Measurements from ENCODE around the gene TMEM179. TPM values are rescaled to one million over a fixed set of nuclear protein-coding genes. Genes with fewer than 3 reads are reported as not detected.
A peak's percentile ranks its signal among the peaks of the same experiment; 100 is the strongest.
"Not testable (repeated sequence)": the region's sequence is repeated elsewhere in the genome, so short reads cannot be mapped to it uniquely, and the experiment has no call there.

TMEM179 gene
- 1 to 10 TPM in 2 of 12 donors, under 1 TPM in 8, not detected in 2; 0.53 to 1.8 (median 0.70) TPM for polyA plus RNA-seq (ENCODE audit: insufficient read length in 12 of 12)
- long read RNA-seq, donor 1, partial matches to known transcripts = 0 of 4 reads
- long read RNA-seq, donor 1, other reads (novel, unspliced or antisense) = 0 of 4 reads
- long read RNA-seq, donor 2 = 0 reads
- long read RNA-seq, donor 3, partial matches to known transcripts = 0 of 1 reads
- long read RNA-seq, donor 3, other reads (novel, unspliced or antisense) = 0 of 1 reads
- long read RNA-seq, donor 4, partial matches to known transcripts = 0 of 1 reads
- long read RNA-seq, donor 4, other reads (novel, unspliced or antisense) = 0 of 1 reads
- long read RNA-seq, donor 5, partial matches to known transcripts = 15 of 16 reads
- long read RNA-seq, donor 5, other reads (novel, unspliced or antisense) = 0 of 16 reads
- long read RNA-seq, donor 6 = 0 reads
- long read RNA-seq, donor 7, partial matches to known transcripts = 0 of 1 reads
- long read RNA-seq, donor 7, other reads (novel, unspliced or antisense) = 0 of 1 reads
- long read RNA-seq, donor 8, partial matches to known transcripts = 0 of 1 reads
- long read RNA-seq, donor 8, other reads (novel, unspliced or antisense) = 0 of 1 reads
- long read RNA-seq, donor 9, partial matches to known transcripts = 0 of 1 reads
- long read RNA-seq, donor 9, other reads (novel, unspliced or antisense) = 0 of 1 reads
- long read RNA-seq, donor 10, partial matches to known transcripts = 0 of 2 reads
- long read RNA-seq, donor 10, other reads (novel, unspliced or antisense) = 0 of 2 reads
- long read RNA-seq, donor 11 = 0 reads

DNA sequence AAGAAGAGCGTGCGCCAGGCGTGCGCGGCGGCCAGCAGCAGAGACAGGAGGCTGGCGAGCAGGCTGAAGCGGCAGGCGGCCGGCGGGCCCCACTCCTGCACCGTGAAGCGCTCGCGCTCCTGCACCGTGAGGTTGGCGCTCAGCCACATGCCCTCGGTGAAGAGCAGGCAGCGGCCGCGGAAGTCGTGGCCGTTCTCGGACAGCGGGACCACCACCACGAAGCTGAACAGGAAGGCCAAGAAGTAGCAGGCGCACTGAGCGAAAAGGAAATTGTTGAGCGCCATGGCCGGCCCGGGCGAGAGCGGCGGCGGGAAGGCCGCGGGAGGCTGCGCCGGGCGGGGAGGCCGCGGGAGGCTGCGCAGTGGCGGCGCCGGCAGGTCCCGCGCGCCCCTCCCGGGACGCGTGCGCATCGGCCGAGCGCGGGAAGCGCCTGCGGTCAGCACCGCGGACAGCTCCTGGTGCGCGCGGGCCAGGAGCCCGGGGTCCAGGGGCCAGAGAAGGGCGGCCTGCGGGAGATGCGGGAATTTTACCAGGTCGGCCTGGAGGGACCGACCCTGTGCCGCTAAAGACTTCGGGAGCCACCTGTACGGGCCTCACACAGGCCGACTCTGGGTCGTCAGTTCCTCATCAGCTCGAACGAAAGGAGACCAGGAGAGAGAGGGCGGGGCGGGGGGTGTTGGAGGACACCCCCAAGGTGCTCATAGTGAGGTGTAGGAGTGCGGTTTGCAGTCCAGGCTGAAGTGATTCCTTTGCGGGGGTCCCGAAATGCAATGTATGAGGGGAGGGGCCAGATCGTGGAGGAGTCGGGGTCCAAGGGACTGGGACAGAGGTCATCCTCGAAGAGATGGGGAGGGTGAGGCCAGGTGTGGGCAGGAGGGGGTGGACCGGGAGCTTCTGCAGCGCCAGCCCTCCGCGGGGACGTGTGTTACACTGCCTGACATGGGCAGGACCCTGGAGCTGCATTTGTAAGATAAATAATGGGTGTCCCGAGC lies at the start of gene TMEM179:
Gene TMEM179, minus strand, starts transcription at position 315 of the 992 bp plus-strand sequence. Its CDS starts 31 bp downstream, at position 284.
- DNase-seq = peak; percentile 61

DNA sequence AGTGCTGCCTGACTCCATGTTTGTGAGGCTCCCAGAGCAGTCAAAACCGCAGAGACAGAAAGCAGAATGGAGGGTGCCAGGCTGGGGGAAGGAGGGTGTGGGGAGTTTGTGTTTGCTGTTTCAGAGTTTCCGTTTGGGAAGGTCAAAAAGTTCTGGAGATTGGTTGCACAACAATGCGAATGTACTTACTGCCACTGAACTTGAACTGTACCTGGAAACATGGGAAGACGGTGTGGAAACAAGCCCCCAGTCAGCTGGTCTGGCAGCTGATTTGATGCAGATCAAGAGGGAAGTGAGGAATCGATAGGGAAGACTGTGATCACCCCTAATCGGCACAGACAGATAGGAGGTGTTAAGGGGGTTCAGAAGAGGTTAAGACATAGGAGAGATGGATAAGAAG lies 49.5 kb upstream of the TMEM179 start:
- DNase-seq = no peak

- DNase-seq = not testable (repeated sequence)
Observed at GRCh38 chr14:104653130-104653920, 48.8 kb upstream of the TMEM179 start.

- no peak for DNase-seq
Observed at GRCh38 chr14:104652386-104652785, 47.8 kb upstream of the TMEM179 start.

DNA sequence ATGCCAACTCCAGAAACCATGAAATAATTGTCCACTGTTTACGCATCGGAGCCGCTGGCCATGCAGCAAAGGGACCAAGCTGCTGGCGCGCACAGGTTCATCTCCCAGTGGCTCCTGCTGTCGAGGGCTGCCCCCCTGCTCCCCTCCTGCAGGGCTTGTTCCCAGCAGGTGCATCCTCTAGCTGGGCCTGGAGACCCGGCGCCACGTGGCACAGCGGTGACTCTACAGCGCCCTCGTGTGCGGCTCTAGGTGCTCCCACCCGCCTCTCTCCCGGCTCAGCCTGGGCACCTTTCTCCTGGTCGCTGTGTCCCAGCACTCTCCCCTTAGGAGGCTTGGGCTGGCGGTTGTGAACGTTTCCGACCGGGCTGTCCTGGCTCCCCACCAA lies 47.3 kb upstream of the TMEM179 start:
- no peak for DNase-seq

DNA sequence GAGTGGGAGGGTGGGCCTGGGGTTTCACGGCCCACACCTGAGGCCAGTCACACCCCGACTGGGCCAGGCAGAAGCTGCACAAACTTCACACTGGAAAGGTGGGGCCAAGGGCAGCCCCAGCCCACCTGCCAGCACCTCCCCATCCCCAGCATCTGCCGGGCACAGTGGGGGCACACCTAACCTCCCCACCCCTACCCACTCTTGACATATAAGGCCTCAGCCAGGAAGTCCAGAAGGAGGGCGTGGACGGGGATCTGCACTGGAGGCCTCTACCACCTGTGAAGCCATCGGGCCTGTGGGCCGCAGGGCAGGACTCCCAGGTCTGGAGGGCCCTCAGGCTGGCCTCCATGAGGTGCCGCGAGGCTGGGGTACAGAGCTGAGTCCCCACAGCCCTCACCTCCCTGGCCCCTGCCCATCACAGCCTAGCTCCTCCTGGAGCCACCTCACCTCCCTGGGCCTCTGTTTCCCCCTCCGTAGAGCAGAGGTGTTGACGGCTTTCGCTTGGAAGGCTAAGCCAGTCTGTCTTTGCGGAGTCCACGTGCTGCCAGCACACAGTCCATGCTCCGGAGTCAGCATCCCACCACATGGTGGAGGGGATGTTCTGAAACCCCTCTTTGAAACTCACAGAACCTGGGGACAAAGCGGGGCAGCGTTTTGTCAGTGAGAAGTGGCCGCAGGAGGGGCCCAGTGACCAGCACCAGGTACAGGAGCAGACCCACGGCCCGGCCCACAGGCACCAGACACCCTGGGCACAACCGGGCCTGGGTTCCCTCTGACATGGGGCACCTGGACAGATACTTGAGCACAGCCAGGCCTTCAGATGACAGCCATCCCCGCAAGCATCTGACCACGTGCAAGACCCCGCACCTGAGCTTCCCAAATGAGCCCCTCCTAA lies 46.7 kb upstream of the TMEM179 start:
- no peak for DNase-seq

- DNase-seq = peak; percentile 79
Observed at GRCh38 chr14:104650057-104650980, 45.7 kb upstream of the TMEM179 start.

DNA sequence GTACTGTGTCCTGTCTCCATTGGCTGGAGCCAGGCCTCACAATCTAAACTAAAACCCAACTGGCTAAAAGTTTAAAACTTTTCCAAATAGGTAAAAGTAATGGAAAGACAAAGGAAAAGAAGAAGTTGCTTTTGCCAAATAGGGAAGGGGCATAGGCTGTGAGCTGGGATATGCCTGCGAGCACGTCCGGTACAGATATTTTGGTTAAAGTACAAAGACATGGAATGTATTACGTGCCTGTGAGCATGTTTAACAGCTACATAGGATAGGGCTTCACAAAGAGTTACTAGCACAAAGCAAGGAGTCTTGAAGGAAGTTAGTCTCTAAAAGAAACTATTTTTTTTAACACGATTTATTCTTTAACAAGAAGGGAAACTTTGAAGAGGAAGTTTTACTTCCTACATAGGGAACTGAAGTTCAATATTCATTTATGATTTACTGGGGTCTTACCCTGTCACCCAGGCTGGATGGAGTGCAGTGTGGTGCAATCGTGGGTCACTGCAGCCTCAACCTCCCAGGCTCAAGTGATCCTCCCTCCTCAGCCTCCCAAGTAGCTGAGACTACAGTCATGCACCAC lies 43.0 kb upstream of the TMEM179 start:
- no peak for DNase-seq

DNA sequence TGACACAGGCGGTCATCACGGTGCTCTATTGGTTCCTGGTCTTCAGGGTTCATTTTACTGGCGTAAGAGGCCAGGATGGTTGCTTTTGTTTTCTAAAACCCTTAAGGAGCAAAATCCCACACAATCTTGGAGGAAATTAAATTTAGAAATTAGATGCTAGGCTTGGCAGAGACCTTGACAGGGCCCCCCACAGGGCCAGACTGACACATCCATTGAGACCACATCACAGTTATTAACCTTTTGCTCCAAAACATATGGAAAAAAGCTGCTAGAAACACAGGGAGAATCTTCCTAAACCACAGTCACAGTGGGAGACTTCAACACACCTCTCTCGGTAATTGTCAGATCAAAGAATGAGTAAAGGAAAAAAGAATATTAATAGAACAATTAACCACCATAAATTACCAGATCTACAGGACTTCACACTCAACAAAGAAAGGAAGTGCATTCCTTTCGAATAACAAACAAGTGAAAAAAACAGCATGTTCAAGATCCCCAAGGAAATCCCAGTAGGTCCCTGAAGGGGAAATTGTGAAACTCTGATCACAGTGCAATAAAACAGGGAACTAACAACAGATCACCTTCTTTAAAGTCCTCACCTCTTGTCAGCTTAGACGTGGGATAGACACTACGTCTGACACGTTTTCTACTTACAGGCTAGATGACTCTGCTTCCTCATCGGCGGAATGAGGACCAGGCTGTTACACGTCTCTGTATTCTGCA lies 40.2 kb upstream of the TMEM179 start:
- DNase-seq = no peak

GRCh38 chr14:104644091-104644635 lies 39.6 kb upstream of the TMEM179 start:
- DNase-seq = no peak

GRCh38 chr14:104643306-104643705 lies 38.7 kb upstream of the TMEM179 start:
- no peak for DNase-seq

DNA sequence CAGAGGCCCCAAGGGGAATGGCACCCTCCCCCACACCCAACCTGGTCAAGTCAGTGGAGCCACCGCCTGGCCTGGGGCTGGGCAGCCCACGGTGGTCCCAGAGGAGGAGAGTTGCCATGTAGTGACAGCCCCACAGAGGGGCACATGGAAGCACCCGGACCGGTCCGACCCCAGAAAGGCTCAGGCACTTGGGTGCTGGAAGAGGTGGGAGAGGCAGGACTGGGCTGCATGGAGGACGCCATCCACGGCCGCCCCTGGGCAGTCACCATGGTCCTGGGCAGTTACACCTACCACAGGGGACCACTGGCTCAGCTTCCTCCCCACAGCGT lies 37.9 kb upstream of the TMEM179 start:
- no peak for DNase-seq

- DNase-seq = no peak
Observed at GRCh38 chr14:104641753-104642539, 37.4 kb upstream of the TMEM179 start.

DNA sequence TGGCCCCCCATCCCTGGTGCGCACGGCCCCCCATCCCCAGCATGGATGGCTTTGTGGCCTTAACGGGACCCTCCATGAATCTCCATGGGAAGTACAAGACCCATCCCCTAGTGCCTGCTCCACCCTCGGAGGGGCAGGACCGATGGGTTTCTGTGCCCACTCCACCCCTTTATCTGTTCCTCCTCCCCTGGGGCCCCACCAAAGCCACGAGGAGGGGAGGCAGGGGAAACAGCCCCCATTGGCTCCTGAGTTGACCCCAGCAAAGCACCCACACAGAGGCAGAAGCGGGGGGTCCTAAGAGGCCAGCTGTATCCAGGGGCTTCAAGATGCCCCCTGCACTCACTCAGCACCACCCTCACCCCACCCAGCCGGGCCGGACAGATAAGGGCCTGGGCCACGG lies 36.1 kb upstream of the TMEM179 start:
- DNase-seq = no peak

DNA sequence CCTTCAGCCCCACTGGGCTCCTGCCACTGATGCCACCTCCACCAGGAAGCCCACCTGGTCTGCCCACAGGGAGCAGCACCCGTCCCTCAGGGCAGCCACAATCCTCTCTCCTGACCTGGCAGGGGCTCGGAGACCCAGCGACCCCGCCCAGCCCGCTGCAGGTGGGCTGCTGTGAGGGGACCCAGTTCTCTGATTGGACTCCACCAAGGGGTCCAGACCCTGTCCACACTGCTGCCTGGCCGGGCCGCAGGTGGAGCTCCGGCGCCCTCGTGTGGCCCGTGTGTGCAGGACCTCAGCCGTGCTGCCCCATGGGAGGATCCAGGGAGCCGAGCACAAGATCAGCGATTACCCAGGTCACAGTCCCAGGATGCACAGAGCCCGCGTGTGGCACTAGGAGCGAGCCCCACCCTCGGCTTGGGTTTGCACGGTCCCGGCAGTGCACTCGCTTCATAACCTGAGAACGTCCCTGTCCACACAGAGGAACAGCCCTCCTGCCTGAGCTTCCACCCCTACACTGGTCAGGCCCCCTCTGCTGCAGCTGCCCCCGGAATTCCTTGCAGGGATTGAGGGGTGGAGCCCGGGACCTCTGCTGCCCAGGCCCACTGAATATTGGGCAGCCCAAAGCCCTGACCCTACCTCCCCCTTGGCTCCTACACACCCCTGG lies 35.4 kb upstream of the TMEM179 start:
- peak; percentile 45 for DNase-seq

- DNase-seq = no peak
Observed at GRCh38 chr14:104639471-104639870, 34.9 kb upstream of the TMEM179 start.

Measured in muscle of arm (tissue), 14 donors.